Hypothalamus (tissue), 51 donors: Measurements from ENCODE around the gene ZRANB3.

Experiments used
- DNase-seq, 51 donors: peaks; one replicate each; lab custom pipeline; 2025; lab: John Stamatoyannopoulos, UW

Gene ZRANB3

GRCh38 chr2:135187270-135187669, 343.7 kb downstream of the ZRANB3 start:
- DNase-seq = no peak

- DNase-seq = no peak
Observed at GRCh38 chr2:135186054-135186453, 345.0 kb downstream of the ZRANB3 start.

GRCh38 chr2:135183822-135184221, 347.2 kb downstream of the ZRANB3 start:
- DNase-seq = no peak

- DNase-seq = no peak
Observed at GRCh38 chr2:135182601-135183000, 348.4 kb downstream of the ZRANB3 start.

- no peak for DNase-seq
Observed at GRCh38 chr2:135182190-135182589, 348.8 kb downstream of the ZRANB3 start.

GRCh38 chr2:135179689-135180088, 351.3 kb downstream of the ZRANB3 start:
- DNase-seq = no peak

- DNase-seq = no peak
Observed at GRCh38 chr2:135175177-135175576, 355.8 kb downstream of the ZRANB3 start.

GRCh38 chr2:135174810-135175093, 356.3 kb downstream of the ZRANB3 start:
- no peak for DNase-seq

- peak in 1 of 51 donors; percentile 20 for DNase-seq
Observed at GRCh38 chr2:135174049-135174809, 356.8 kb downstream of the ZRANB3 start.

- no peak for DNase-seq
Observed at GRCh38 chr2:135169900-135170753, 360.9 kb downstream of the ZRANB3 start.

- DNase-seq = peak in 2 of 51 donors; percentile 16 to 18
Observed at GRCh38 chr2:135168204-135168856, 362.7 kb downstream of the ZRANB3 start.

GRCh38 chr2:135167273-135167672, 363.7 kb downstream of the ZRANB3 start:
- no peak for DNase-seq

GRCh38 chr2:135164431-135164830, 366.6 kb downstream of the ZRANB3 start:
- peak in 1 of 51 donors; percentile 24 for DNase-seq

- DNase-seq = no peak
Observed at GRCh38 chr2:135163901-135164300, 367.1 kb downstream of the ZRANB3 start.

- no peak for DNase-seq
Observed at GRCh38 chr2:135163306-135163705, 367.7 kb downstream of the ZRANB3 start.

GRCh38 chr2:135162786-135163185, 368.2 kb downstream of the ZRANB3 start:
- DNase-seq = no peak

GRCh38 chr2:135162377-135162776, 368.6 kb downstream of the ZRANB3 start:
- DNase-seq = no peak

- DNase-seq = no peak
Observed at GRCh38 chr2:135159191-135159590, 371.8 kb downstream of the ZRANB3 start.

GRCh38 chr2:135157856-135158255, 373.2 kb downstream of the ZRANB3 start:
- DNase-seq = no peak

- no peak for DNase-seq
Observed at GRCh38 chr2:135154962-135155361, 376.1 kb downstream of the ZRANB3 start.

GRCh38 chr2:135152361-135152760, 378.7 kb downstream of the ZRANB3 start:
- DNase-seq = no peak

- DNase-seq = no peak
Observed at GRCh38 chr2:135151615-135152014, 379.4 kb downstream of the ZRANB3 start.
